Endodermal cell (in vitro differentiated cells): ENCODE data around the gene NUP210. TPM values are rescaled to one million over a fixed set of nuclear protein-coding genes. Genes with fewer than 3 reads are reported as not detected.

Source experiments
- DNase-seq: peaks from one replicate; pipeline ENCODE4 v3.0.0-alpha.2; 2017
- H3K27ac ChIP-seq: 2 replicates; pipeline ENCODE4 v1.5.1; 2013; ENCODE audit warnings: mild to moderate bottlenecking, low read depth, low read length, moderate library complexity
- H3K27me3 ChIP-seq: 2 replicates; pipeline ENCODE4 v1.6.1; 2013; ENCODE audit warnings: mild to moderate bottlenecking, low read length, moderate library complexity; ENCODE audit not compliant: insufficient read depth, control insufficient read depth, poor library complexity, severe bottlenecking
- H3K36me3 ChIP-seq: 2 replicates; pipeline ENCODE4 v1.7.0; 2013; ENCODE audit warnings: mild to moderate bottlenecking, low read length, moderate library complexity; ENCODE audit not compliant: control insufficient read depth, insufficient read depth
- H3K4me1 ChIP-seq: one replicate; pipeline ENCODE4 v1.7.0; 2013; ENCODE audit warnings: low read length; ENCODE audit not compliant: control insufficient read depth, insufficient read depth
- H3K4me3 ChIP-seq: 2 replicates; pipeline ENCODE4 v1.5.1; 2013; ENCODE audit warnings: mild to moderate bottlenecking, low read length, moderate library complexity
- H3K9ac ChIP-seq: 2 replicates; pipeline ENCODE4 v1.6.1; 2013; ENCODE audit warnings: mild to moderate bottlenecking, low read length, moderate library complexity; ENCODE audit not compliant: poor library complexity, severe bottlenecking; ENCODE audit errors: extremely low read depth
- H3K9me3 ChIP-seq: 2 replicates; pipeline ENCODE4 v1.6.1; 2013; ENCODE audit warnings: mild to moderate bottlenecking, low read length, moderate library complexity; ENCODE audit not compliant: control insufficient read depth
- H3K27ac Mint-ChIP-seq: 2 replicates; pipeline ENCODE4 v1.8.0; 2020; ENCODE audit warnings: mixed read lengths
- H3K27me3 Mint-ChIP-seq: 2 replicates; pipeline ENCODE4 v1.8.0; 2021; ENCODE audit warnings: mild to moderate bottlenecking, mixed read lengths; ENCODE audit not compliant: insufficient read depth
- H3K36me3 Mint-ChIP-seq: 2 replicates; pipeline ENCODE4 v1.8.0; 2020; ENCODE audit warnings: low read depth, mixed read lengths
- H3K4me1 Mint-ChIP-seq: 2 replicates; pipeline ENCODE4 v1.8.0; 2020; ENCODE audit warnings: mixed read lengths
- H3K4me3 Mint-ChIP-seq: 2 replicates; pipeline ENCODE4 v1.8.0; 2020; ENCODE audit warnings: mild to moderate bottlenecking, moderate library complexity, mixed read lengths
- H3K9me3 Mint-ChIP-seq: 2 replicates; pipeline ENCODE4 v1.8.0; 2020; ENCODE audit warnings: mild to moderate bottlenecking, mixed read lengths
- CTCF ChIP-seq: fragments of 200-600 bp; sonication (generic); conservative IDR thresholded peaks from 2 replicates; pipeline ENCODE4 v1.5.0; 2021; ENCODE audit warnings: antibody characterized with exemption, mild to moderate bottlenecking
- WGBS, 2 experiments: methylation state at CpG; one replicate each; pipeline versions ENCODE4 v1.1.5 to v1.1.7; 2013; ENCODE audit warnings: missing lambda C conversion rate in 2 of 2, mixed read lengths in 1 of 2; ENCODE audit not compliant: insufficient coverage in 1 of 2, insufficient read length in 1 of 2; 5-methylcytosine and 5-hydroxymethylcytosine counted together
- total RNA-seq, 2 donors: library from RNA; stranded (reverse); fragmentation: NEBNext Ultra II Directional in 1 of 2; extraction: Animal tissue kit (Norgen Biotek cat#: 25700) in 1 of 2; gene quantifications; 2 replicates in 1 of 2; 3 replicates in 1 of 2; pipeline ENCODE4 v1.2.1, GENCODE V29; 2021

NUP210 gene
- total RNA-seq, 2 donors from 2014 or later = 43.0 to 62.3 TPM

GRCh38 chr3:13273604-13274105 is 146.5 kb downstream of the NUP210 start:
- 93 to 96% methylated on average over 5 to 6 of the region's 6 CpGs for WGBS, 2 experiments
- peaks cover 2% of the 10 kb centered on the region for H3K9me3 Mint-ChIP-seq
- no peak for DNase-seq

GRCh38 chr3:13272831-13273603 is 147.1 kb downstream of the NUP210 start:
- Histone ChIP-seq H3K27me3 (no peaks in the 10 kb centered on the region), H3K9ac (no peak overlapping the region), H3K27ac (no peak overlapping the region), H3K36me3 (no peaks in the 10 kb centered on the region), H3K4me3 (no peak overlapping the region), H3K9me3 (no peaks in the 10 kb centered on the region), H3K4me1 (peaks cover 4% of the 10 kb centered on the region)
- Mint-ChIP-seq H3K27ac (no peak overlapping the region), H3K4me1 (peaks cover 6% of the 10 kb centered on the region), H3K9me3 (peaks cover 2% of the 10 kb centered on the region), H3K36me3 (no peaks in the 10 kb centered on the region), H3K4me3 (no peak overlapping the region), H3K27me3 (peaks cover 3% of the 10 kb centered on the region)
- TF ChIP-seq CTCF = no peak
- 86 to 100% methylated on average over 3 to 10 of the region's 10 CpGs for WGBS, 2 experiments
- DNase-seq = no peak

More at GRCh38 chr3:13273604-13274105, 146.5 kb downstream of the NUP210 start:
- H3K4me3 Mint-ChIP-seq = no peak overlapping the region
- peaks cover 6% of the 10 kb centered on the region for H3K4me1 Mint-ChIP-seq
- Histone ChIP-seq H3K4me1 (peaks cover 4% of the 10 kb centered on the region), H3K9ac (no peak overlapping the region), H3K36me3 (no peaks in the 10 kb centered on the region), H3K4me3 (no peak overlapping the region), H3K27me3 (no peaks in the 10 kb centered on the region), H3K9me3 (no peaks in the 10 kb centered on the region), H3K27ac (no peak overlapping the region)
- H3K36me3 Mint-ChIP-seq = no peaks in the 10 kb centered on the region
- no peak overlapping the region for H3K27ac Mint-ChIP-seq
- peaks cover 3% of the 10 kb centered on the region for H3K27me3 Mint-ChIP-seq
- TF ChIP-seq CTCF = no peak

- no peak overlapping the region for H3K4me3 ChIP-seq
- Mint-ChIP-seq H3K27ac (no peak overlapping the region), H3K4me3 (no peak overlapping the region), H3K4me1 (no peaks in the 10 kb centered on the region), H3K36me3 (no peaks in the 10 kb centered on the region), H3K9me3 (peaks cover 6% of the 10 kb centered on the region), H3K27me3 (peaks cover 3% of the 10 kb centered on the region)
- H3K9ac ChIP-seq = no peak overlapping the region
- no peaks in the 10 kb centered on the region for H3K27me3 ChIP-seq
- no peak for DNase-seq
- WGBS, 2 experiments = 93 to 96% methylated on average over 3 to 5 of the region's 5 CpGs
- no peaks in the 10 kb centered on the region for H3K9me3 ChIP-seq
- TF ChIP-seq CTCF = no peak
- no peaks in the 10 kb centered on the region for H3K4me1 ChIP-seq
- no peaks in the 10 kb centered on the region for H3K36me3 ChIP-seq
- H3K27ac ChIP-seq = no peak overlapping the region
Observed at GRCh38 chr3:13269711-13270378, 150.3 kb downstream of the NUP210 start.
